Measurements from ENCODE around the gene ZNF620. TPM values are rescaled to one million over a fixed set of nuclear protein-coding genes. Genes with fewer than 3 reads are reported as not detected.
A peak's percentile ranks its signal among the peaks of the same experiment; 100 is the strongest.

Gene ZNF620
- polyA plus RNA-seq, result 0.33 to 0.35 TPM (median 0.35 TPM) in 3 replicates
- 0.26 TPM for polyA plus RNA-seq (2011; ENCODE audit: low read depth)
- 0.16 and 0.34 TPM in 2 replicates for polyA plus RNA-seq (2011; cell fraction: cytosol; rRNA removed)
- polyA plus RNA-seq (2011; cell fraction: nucleus; rRNA removed), result 0.45 and 0.59 TPM in 2 replicates
- 0.30 and 0.58 TPM in 2 replicates for polyA plus RNA-seq (2012; ENCODE audit: low replicate concordance)
- 0.19 to 0.30 TPM in 2 of 3 replicates, not detected in the other for polyA minus RNA-seq
- polyA minus RNA-seq (2011; cell fraction: cytosol; rRNA and poly(A)+ RNA removed), result not detected
- polyA minus RNA-seq (2011; cell fraction: nucleus; rRNA and poly(A)+ RNA removed), result 0.21 and 0.39 TPM in 2 replicates

DNA sequence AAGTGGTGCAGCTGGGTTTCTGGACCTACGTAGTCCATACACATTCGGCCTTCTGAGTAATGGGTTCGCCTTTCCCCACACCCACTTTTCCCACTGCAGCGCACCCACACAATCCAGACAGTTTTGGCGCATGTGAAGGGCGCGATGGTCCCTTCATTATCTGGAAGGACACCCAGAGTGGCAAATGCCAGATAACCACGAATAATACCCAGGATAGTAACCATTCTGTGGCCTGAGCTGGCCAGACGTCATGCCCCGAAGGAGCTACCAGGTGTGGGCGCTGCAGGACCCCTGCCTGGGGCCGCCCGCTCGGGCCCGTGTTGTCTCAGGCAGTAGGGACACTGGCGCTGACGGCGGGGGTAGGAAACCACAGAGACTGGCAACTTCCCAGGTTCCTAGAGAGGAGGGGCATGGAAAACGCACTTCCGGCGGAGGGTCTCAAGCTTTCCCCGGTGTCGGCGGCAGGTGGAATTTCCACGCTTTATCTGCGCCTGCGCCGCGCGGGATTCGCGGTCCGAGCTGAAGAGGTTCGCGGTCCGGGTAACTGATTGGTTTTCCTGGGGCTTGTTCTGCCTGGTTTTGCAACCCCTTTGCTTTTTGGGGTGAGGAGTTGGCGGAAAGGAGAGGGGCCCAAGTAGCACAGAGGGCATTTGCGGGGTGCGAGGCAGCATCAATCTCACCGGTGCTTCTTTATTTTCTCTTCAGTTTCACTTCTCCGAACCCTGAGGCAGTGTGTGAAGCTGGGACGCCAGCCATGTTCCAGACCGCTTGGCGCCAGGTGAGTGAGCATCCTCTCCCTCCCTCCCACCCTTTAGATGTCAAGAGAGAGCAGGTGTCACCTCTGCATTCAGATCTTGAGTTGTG is at the start of gene ZNF620:
Gene ZNF620, plus strand, starts transcription at position 441 of the 864 bp plus-strand sequence. Its CDS starts 314 bp downstream, at position 755.
- no peak for DNase-seq (ENCODE audit: low read depth, low spot score)
- no peak for FAIRE-seq

DNA sequence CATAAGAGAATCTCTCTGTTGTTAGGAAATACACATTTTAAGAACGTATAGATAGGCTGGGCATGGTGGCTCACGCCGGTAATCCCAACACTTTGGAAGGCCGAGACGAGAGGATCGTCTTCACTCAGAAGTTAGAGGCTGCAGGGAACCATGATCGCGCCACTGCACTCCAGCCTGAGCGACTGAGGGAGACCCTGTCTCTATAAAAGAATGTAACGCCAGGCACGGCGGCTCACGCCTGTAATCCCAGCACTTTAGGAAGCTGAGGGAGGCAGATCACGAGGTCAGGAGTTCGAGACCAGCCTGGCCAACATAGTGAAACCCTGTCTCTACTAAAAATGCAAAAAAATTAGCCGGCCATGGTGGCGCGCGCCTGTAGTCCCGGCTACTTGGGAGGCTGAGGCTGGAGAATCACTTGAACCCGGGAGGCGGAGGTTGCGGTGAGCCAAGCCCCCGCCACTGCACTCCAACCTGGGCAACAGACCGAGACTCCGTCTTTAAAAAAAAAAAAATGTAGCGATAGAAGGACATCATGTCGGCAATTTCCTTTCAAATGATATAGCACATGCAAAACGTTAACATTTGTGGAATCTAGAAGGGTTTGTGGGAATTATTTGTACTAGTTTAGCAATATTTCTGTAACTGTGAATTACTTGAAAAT is 49.4 kb upstream of the ZNF620 start:
- Histone ChIP-seq H3K9ac (ENCODE audit: control insufficient read depth, extremely low read depth, insufficient read depth, low read length) (peak overlapping the region; percentile 99), H3K4me2 (ENCODE audit: control insufficient read depth, extremely low read depth, insufficient read depth, low read depth, low read length) (peak overlapping the region; percentile 73), H3K4me3 (ENCODE audit: control insufficient read depth in 2 of 3, extremely low read depth in 1 of 3, insufficient read depth in 2 of 3, low read depth in 1 of 3, low read length in 3 of 3) (peak overlapping the region; percentile 59 to 95 (median 92)), H2AFZ (ENCODE audit: control insufficient read depth, low read length) (peak overlapping the region; percentile 97), H3K79me2 (ENCODE audit: control insufficient read depth, insufficient read depth, low read length) (peaks cover 32% of the 10 kb centered on the region), H3K9me1 (ENCODE audit: control insufficient read depth, extremely low read depth, insufficient read depth, low read length) (no peaks in the 10 kb centered on the region), H3K4me1 (ENCODE audit: control insufficient read depth, extremely low read depth, insufficient read depth, low read length) (peaks cover 22% of the 10 kb centered on the region), H3K36me3 (ENCODE audit: control insufficient read depth in 2 of 2, extremely low read depth in 1 of 2, insufficient read depth in 2 of 2, low read length in 2 of 2) (peaks cover 20 to 22% of the 10 kb centered on the region in 2 experiments), H3K27ac (ENCODE audit: control insufficient read depth, insufficient read depth, low read length) (peak overlapping the region; percentile 95), H3K27me3 (ENCODE audit: control insufficient read depth, extremely low read depth, insufficient read depth, low read length) (no peaks in the 10 kb centered on the region), H4K20me1 (ENCODE audit: control insufficient read depth, extremely low read depth, insufficient read depth, low read length) (peaks cover 16% of the 10 kb centered on the region), H3K9me3 (ENCODE audit: control insufficient read depth, low read depth, low read length) (no peaks in the 10 kb centered on the region)
- DNase-seq (ENCODE audit: low read depth, low spot score), result no peak
- no peak for TF ChIP-seq EZH2 (IDR thresholded peaks at IDR 0.05; ENCODE audit: low read length)
- TF ChIP-seq, protein P1, sequence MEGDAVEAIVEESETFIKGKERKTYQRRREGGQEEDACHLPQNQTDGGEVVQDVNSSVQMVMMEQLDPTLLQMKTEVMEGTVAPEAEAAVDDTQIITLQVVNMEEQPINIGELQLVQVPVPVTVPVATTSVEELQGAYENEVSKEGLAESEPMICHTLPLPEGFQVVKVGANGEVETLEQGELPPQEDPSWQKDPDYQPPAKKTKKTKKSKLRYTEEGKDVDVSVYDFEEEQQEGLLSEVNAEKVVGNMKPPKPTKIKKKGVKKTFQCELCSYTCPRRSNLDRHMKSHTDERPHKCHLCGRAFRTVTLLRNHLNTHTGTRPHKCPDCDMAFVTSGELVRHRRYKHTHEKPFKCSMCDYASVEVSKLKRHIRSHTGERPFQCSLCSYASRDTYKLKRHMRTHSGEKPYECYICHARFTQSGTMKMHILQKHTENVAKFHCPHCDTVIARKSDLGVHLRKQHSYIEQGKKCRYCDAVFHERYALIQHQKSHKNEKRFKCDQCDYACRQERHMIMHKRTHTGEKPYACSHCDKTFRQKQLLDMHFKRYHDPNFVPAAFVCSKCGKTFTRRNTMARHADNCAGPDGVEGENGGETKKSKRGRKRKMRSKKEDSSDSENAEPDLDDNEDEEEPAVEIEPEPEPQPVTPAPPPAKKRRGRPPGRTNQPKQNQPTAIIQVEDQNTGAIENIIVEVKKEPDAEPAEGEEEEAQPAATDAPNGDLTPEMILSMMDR (optimal IDR thresholded peaks at IDR 0.05 in 1 of 3, IDR thresholded peaks at IDR 0.05 in 1 of 3, conservative IDR thresholded peaks at IDR 0.05 in 1 of 3; ENCODE audit: extremely low read depth in 1 of 3, insufficient read depth in 2 of 3, low read length in 3 of 3), result no peak
- dilution Hi-C loops (cut with MboI; ENCODE audit: extremely low pct_ligation_motif_present, low sequenced_read_pairs), result no loop called here
- FAIRE-seq, result no peak

More for the DNA sequence above, at the start of gene ZNF620:
- peak within 1 kb of the TSS; percentile 58 for H3K9ac ChIP-seq (ENCODE audit: control insufficient read depth, extremely low read depth, insufficient read depth, low read length)
- TF ChIP-seq, protein P1 (optimal IDR thresholded peaks at IDR 0.05 in 1 of 3, IDR thresholded peaks at IDR 0.05 in 1 of 3, conservative IDR thresholded peaks at IDR 0.05 in 1 of 3; ENCODE audit: extremely low read depth in 1 of 3, insufficient read depth in 2 of 3, low read length in 3 of 3), result peak in 1 of 3 experiments; percentile 26
- no peak for TF ChIP-seq EZH2 (IDR thresholded peaks at IDR 0.05; ENCODE audit: low read length)
- H2AFZ ChIP-seq (ENCODE audit: control insufficient read depth, low read length), result peak within 1 kb of the TSS; percentile 95
- no peaks in the 10 kb centered on the region for H3K9me1 ChIP-seq (ENCODE audit: control insufficient read depth, extremely low read depth, insufficient read depth, low read length)
- H3K9me3 ChIP-seq (ENCODE audit: control insufficient read depth, low read depth, low read length), result no peaks in the 10 kb centered on the region
- peaks cover 22% of the 10 kb centered on the region for H3K4me1 ChIP-seq (ENCODE audit: control insufficient read depth, extremely low read depth, insufficient read depth, low read length)
- dilution Hi-C loops (cut with MboI; ENCODE audit: extremely low pct_ligation_motif_present, low sequenced_read_pairs), result no loop called here
- H3K4me3 ChIP-seq (ENCODE audit: control insufficient read depth in 2 of 3, extremely low read depth in 1 of 3, insufficient read depth in 2 of 3, low read depth in 1 of 3, low read length in 3 of 3), result peak within 1 kb of the TSS; percentile 31 to 75 (median 74)
- H4K20me1 ChIP-seq (ENCODE audit: control insufficient read depth, extremely low read depth, insufficient read depth, low read length), result no peaks in the 10 kb centered on the region
- peak within 1 kb of the TSS; percentile 15 for H3K27ac ChIP-seq (ENCODE audit: control insufficient read depth, insufficient read depth, low read length)
- H3K27me3 ChIP-seq (ENCODE audit: control insufficient read depth, extremely low read depth, insufficient read depth, low read length), result no peaks in the 10 kb centered on the region
- H3K4me2 ChIP-seq (ENCODE audit: control insufficient read depth, extremely low read depth, insufficient read depth, low read depth, low read length), result peak within 1 kb of the TSS; percentile 92
- no peaks in the 10 kb centered on the region for H3K79me2 ChIP-seq (ENCODE audit: control insufficient read depth, insufficient read depth, low read length)
- no peaks in the 10 kb centered on the region for H3K36me3 ChIP-seq (ENCODE audit: control insufficient read depth in 2 of 2, extremely low read depth in 1 of 2, insufficient read depth in 2 of 2, low read length in 2 of 2)
